ENCODE data around the gene B4GALT4.

The B4GALT4 gene

DNA sequence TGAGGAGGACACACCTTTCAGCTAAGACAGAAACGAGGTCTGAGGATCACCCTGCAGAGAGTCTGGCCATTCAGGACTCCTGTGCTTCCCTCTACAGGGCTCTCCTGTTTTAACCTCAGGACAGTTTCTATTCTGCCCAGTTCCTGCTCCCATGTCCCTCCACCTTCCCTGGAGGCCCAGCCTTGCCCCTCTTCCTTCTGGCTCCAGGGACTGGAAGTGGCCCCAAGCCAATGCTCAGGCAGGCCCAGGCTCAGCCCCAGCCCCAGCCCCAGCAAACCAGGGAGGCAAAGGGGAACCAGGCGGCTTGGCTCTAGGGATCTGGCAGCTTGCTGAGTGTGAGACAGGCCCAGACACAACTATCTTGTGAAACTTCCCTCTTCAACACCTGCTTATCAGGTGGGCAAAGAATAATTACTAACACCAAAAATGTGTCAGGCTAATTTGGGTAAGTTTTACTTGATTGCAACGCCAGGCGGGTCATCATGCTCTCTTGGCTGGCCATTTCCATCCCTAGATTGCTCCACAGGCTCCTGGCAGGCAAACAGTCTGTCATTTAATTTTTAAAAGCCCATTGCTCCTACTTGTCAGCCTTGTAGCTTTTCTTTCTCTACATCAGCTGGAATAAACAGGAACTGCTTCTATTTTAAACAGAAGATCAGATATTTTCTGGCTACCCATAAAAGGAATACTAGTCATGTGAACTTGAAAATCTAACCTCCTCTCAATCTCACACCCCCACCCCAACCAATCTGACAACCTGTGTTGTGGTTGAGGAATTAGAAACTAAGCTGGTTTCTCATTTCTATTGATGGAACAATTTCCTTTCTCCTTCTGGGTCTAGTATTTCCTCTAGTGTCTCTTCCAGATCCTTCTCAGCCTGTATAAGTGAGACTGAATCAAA lies 33.8 kb downstream of the B4GALT4 start:
- DNase-seq (ENCODE audit: extremely low read depth, insufficient read length), result no peak
- H3K36me3 ChIP-seq (ENCODE audit: control insufficient read depth, insufficient read depth, low read length), result peaks cover 2% of the 10 kb centered on the region
- no peaks in the 10 kb centered on the region for H3K27me3 ChIP-seq (replicated peaks; ENCODE audit: control insufficient read depth, insufficient read depth, low read length)
- TF ChIP-seq, protein P1, sequence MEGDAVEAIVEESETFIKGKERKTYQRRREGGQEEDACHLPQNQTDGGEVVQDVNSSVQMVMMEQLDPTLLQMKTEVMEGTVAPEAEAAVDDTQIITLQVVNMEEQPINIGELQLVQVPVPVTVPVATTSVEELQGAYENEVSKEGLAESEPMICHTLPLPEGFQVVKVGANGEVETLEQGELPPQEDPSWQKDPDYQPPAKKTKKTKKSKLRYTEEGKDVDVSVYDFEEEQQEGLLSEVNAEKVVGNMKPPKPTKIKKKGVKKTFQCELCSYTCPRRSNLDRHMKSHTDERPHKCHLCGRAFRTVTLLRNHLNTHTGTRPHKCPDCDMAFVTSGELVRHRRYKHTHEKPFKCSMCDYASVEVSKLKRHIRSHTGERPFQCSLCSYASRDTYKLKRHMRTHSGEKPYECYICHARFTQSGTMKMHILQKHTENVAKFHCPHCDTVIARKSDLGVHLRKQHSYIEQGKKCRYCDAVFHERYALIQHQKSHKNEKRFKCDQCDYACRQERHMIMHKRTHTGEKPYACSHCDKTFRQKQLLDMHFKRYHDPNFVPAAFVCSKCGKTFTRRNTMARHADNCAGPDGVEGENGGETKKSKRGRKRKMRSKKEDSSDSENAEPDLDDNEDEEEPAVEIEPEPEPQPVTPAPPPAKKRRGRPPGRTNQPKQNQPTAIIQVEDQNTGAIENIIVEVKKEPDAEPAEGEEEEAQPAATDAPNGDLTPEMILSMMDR (IDR thresholded peaks at IDR 0.05; ENCODE audit: insufficient read depth, low read length, poor library complexity, severe bottlenecking), result no peak
- no peak overlapping the region for H3K4me3 ChIP-seq (replicated peaks; ENCODE audit: low read depth, low read length)

DNA sequence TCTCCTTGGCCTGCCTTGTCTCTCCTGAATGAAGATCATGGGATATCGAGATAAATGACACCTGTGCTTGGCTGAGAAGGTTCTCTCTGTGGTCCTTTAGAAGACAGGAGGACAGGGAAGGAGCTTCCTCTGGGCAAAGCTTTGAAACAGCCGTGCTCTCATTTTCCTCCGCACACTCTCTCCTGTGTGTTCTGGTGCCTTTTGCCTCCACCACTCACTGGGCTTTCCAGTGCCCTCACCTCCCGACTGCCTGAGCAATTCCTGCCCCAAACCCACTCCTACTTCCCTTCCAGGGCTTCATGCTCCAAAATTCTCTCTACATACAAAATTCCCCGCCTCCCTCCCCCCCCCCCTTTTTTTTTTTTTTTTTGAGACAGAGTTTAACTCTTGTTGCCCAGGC lies 35.0 kb downstream of the B4GALT4 start:
- TF ChIP-seq, protein P1 (IDR thresholded peaks at IDR 0.05; ENCODE audit: insufficient read depth, low read length, poor library complexity, severe bottlenecking), result no peak
- Histone ChIP-seq H3K4me3 (replicated peaks; ENCODE audit: low read depth, low read length) (no peak overlapping the region), H3K27me3 (replicated peaks; ENCODE audit: control insufficient read depth, insufficient read depth, low read length) (no peaks in the 10 kb centered on the region), H3K36me3 (ENCODE audit: control insufficient read depth, insufficient read depth, low read length) (no peaks in the 10 kb centered on the region; the same call in 1 of the 2 replicates)
- no peak for DNase-seq (ENCODE audit: extremely low read depth, insufficient read length)

DNA sequence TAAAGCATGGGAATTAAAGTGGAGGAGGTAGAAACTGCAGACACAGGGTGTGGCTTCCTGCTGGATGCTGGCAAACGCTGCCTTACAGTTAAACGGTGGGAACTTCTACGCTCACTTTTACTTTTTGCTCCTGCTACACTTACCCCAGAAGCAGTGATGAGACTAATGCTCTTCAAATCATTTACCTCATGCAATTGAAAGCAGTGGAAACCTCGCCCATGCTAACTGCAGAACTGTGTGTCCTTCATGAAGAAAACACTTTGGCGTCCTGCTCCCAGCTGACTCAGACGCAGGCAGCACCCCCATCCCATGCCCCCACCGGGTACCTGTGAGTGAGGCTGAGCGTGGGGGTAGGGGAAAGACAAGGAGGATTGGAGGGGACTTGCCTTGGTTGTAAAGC lies 35.5 kb downstream of the B4GALT4 start:
- TF ChIP-seq, protein P1 (IDR thresholded peaks at IDR 0.05; ENCODE audit: insufficient read depth, low read length, poor library complexity, severe bottlenecking), result no peak
- H3K27me3 ChIP-seq (replicated peaks; ENCODE audit: control insufficient read depth, insufficient read depth, low read length), result no peaks in the 10 kb centered on the region
- no peaks in the 10 kb centered on the region; the same call in 1 of the 2 replicates for H3K36me3 ChIP-seq (ENCODE audit: control insufficient read depth, insufficient read depth, low read length)
- no peak for DNase-seq (ENCODE audit: extremely low read depth, insufficient read length)
- H3K4me3 ChIP-seq (replicated peaks; ENCODE audit: low read depth, low read length), result no peak overlapping the region

DNA sequence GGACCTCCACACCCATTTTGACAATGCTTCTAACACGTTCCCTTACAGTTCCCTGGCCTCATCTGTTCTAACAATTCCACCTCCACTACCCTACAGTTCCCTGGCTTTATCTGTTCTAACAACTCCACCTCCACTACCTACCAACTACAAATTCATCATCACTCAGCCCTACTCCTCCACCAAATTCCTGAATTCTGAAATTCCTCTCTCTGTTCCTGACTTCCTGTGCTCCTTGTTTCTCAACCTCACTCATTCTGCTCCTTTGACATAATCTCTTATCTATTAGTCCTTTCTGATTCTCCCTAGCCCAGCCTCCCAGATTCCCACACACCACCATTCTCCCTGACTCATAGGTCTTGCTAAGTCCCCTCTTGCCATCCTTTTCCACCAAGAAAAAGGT lies 44.8 kb downstream of the B4GALT4 start:
- Histone ChIP-seq H3K4me3 (replicated peaks; ENCODE audit: low read depth, low read length) (no peak overlapping the region), H3K27me3 (replicated peaks; ENCODE audit: control insufficient read depth, insufficient read depth, low read length) (no peaks in the 10 kb centered on the region), H3K36me3 (ENCODE audit: control insufficient read depth, insufficient read depth, low read length) (no peaks in the 10 kb centered on the region)
- no peak for DNase-seq (ENCODE audit: extremely low read depth, insufficient read length)
- TF ChIP-seq, protein P1 (IDR thresholded peaks at IDR 0.05; ENCODE audit: insufficient read depth, low read length, poor library complexity, severe bottlenecking), result no peak

DNA sequence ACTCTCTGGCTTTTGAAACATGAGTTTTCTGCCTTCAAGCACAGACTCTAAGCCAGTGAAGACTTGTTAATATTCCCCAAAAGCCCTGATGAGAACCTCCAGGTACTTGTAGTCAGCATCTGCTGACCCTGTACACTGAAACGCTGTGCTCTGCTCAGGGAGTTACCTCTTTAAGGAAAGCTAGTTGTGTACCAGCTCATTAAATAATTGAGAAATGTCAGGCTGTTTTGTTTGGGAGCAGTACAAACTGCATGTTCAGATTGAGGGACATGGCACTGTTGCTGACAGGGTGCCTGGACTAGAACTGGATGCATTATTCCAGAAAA lies 45.6 kb downstream of the B4GALT4 start:
- H3K4me3 ChIP-seq (replicated peaks; ENCODE audit: low read depth, low read length), result no peak overlapping the region
- peaks cover 1% of the 10 kb centered on the region; the same call in 1 of the 2 replicates for H3K27me3 ChIP-seq (replicated peaks; ENCODE audit: control insufficient read depth, insufficient read depth, low read length)
- DNase-seq (ENCODE audit: extremely low read depth, insufficient read length), result no peak
- no peaks in the 10 kb centered on the region for H3K36me3 ChIP-seq (ENCODE audit: control insufficient read depth, insufficient read depth, low read length)
- TF ChIP-seq, protein P1 (IDR thresholded peaks at IDR 0.05; ENCODE audit: insufficient read depth, low read length, poor library complexity, severe bottlenecking), result no peak
